GM12878 (cell line): ENCODE measurements around the gene LDLRAP1. TPM values are rescaled to one million over a fixed set of nuclear protein-coding genes. Genes with fewer than 3 reads are reported as not detected.

Source experiments
- ATAC-seq: fragments of 200-7000 bp; cut with Tn5 transposase; 3 replicates; pipeline ENCODE4 v1.9.1; 2020; ENCODE audit warnings: mild to moderate bottlenecking, moderate library complexity
- BruUV-seq: library from RNA; stranded (reverse); fragments of 400-500 nt; replicated peaks from 2 replicates; lab custom pipeline; 2021; lab: Mats Ljungman, UMichigan
- CTCF ChIA-PET: fragments of 300-600 bp; sonication (Branson Sonifier 250); formaldehyde crosslinking; extraction: SDS; loops from one replicate; lab custom pipeline; 2021; ENCODE audit warnings: inconsistent platforms; lab: Yijun Ruan, JAX
- POLR2A ChIA-PET: fragments of 350-600 bp; formaldehyde crosslinking; extraction: SDS; loops from one replicate; lab custom pipeline; 2021; ENCODE audit warnings: inconsistent platforms; lab: Charles Lee
- RAD21 ChIA-PET: fragments of 300-600 bp; sonication (Branson Sonifier 250); formaldehyde crosslinking; loops from one replicate; lab custom pipeline; 2023; ENCODE audit warnings: antibody characterized with exemption; ENCODE audit not compliant: unreplicated experiment; lab: Charles Lee
- SMC1A ChIA-PET: fragments of 300-600 bp; sonication (Branson Sonifier 250); formaldehyde crosslinking; loops from one replicate; lab custom pipeline; 2023; ENCODE audit not compliant: unreplicated experiment, uncharacterized antibody; lab: Charles Lee
- DNase-seq: peaks from one replicate; pipeline ENCODE4 v3.0.0-alpha.2; 2011; ENCODE audit warnings: low read depth, low spot score
- FAIRE-seq: peaks from 3 replicates; lab custom pipeline; 2011; peaks lifted over from hg19 to GRCh38; lab: Jason Lieb, UNC
- H2AFZ ChIP-seq: 2 replicates; pipeline ENCODE4 v1.6.0; 2011; ENCODE audit warnings: low read depth, low read length, control low read depth; ENCODE audit not compliant: control insufficient read depth
- H3K27ac ChIP-seq: 2 replicates; pipeline ENCODE4 v1.5.1; 2011; ENCODE audit warnings: control low read depth; ENCODE audit not compliant: control insufficient read depth, insufficient read depth
- H3K27me3 ChIP-seq, 2 experiments: replicated peaks in 1 of 2; 2 replicates each; pipeline versions ENCODE4 v1.6.0 to v1.6.1; 2011; ENCODE audit warnings: low read length in 1 of 2; ENCODE audit not compliant: control insufficient read depth in 2 of 2, insufficient read depth in 2 of 2
- H3K36me3 ChIP-seq, 2 experiments: 2 replicates each; pipeline ENCODE4 v1.5.1; 2011; ENCODE audit warnings: low read length in 1 of 2; ENCODE audit not compliant: control insufficient read depth in 2 of 2, insufficient read depth in 2 of 2
- H3K4me1 ChIP-seq: 2 replicates; pipeline ENCODE4 v1.6.1; 2011; ENCODE audit warnings: mild to moderate bottlenecking, low read length, moderate library complexity, mixed read lengths; ENCODE audit not compliant: control insufficient read depth, insufficient read depth
- H3K4me2 ChIP-seq: 2 replicates; pipeline ENCODE4 v1.6.0; 2011; ENCODE audit warnings: control low read depth; ENCODE audit not compliant: control insufficient read depth, insufficient read depth
- H3K4me3 ChIP-seq: fragments of 200-600 bp; sonication (generic); 2 replicates; pipeline ENCODE4 v1.5.1; 2016
- H3K79me2 ChIP-seq: 2 replicates; pipeline ENCODE4 v1.6.0; 2011; ENCODE audit warnings: low read length; ENCODE audit not compliant: control insufficient read depth, insufficient read depth
- H3K9ac ChIP-seq: 2 replicates; pipeline ENCODE4 v1.8.0; 2011; ENCODE audit warnings: low read length, control low read depth, mixed read lengths; ENCODE audit not compliant: control insufficient read depth, insufficient read depth
- H3K9me3 ChIP-seq: replicated peaks from 3 replicates; pipeline ENCODE4 v1.5.1; 2011; ENCODE audit warnings: mild to moderate bottlenecking, low read length; ENCODE audit not compliant: control insufficient read depth, insufficient read depth
- H4K20me1 ChIP-seq: 2 replicates; pipeline ENCODE4 v1.6.0; 2011; ENCODE audit not compliant: control insufficient read depth, insufficient read depth
- ASH2L ChIP-seq: fragments of 300-600, 200-600 bp; sonication (generic); IDR thresholded peaks from 2 replicates; pipeline ENCODE4 v1.6.1; 2017; ENCODE audit warnings: low read depth, mild to moderate bottlenecking, borderline replicate concordance
- CBX3 ChIP-seq: fragments of 200-600 bp; sonication (generic); IDR thresholded peaks from 2 replicates; pipeline ENCODE4 v1.6.1; 2016; ENCODE audit warnings: low read depth, borderline replicate concordance
- EP300 ChIP-seq, 2 experiments: fragments of 150-350 bp in 1 of 2; IDR thresholded peaks; 2 replicates each; pipeline ENCODE4 v1.6.1; 2011 to 2012; ENCODE audit warnings: low read depth in 2 of 2, low read length in 2 of 2, borderline replicate concordance in 1 of 2, improper control_type of control experiment in 1 of 2, inconsistent platforms in 1 of 2; ENCODE audit not compliant: control insufficient read depth in 1 of 2
- JUNB ChIP-seq: IDR thresholded peaks from 2 replicates; pipeline ENCODE4 v1.6.1; 2016; ENCODE audit warnings: antibody characterized with exemption, mild to moderate bottlenecking
- KDM1A ChIP-seq: fragments of 200-600 bp; sonication (generic); IDR thresholded peaks from 2 replicates; pipeline ENCODE4 v1.6.1; 2016; ENCODE audit warnings: borderline replicate concordance
- KLF5 ChIP-seq: fragments of 450-650 bp; IDR thresholded peaks from 2 replicates; pipeline ENCODE4 v1.6.1; 2014; ENCODE audit warnings: mild to moderate bottlenecking; ENCODE audit not compliant: partially characterized antibody
- MAX ChIP-seq: IDR thresholded peaks from 2 replicates; pipeline ENCODE4 v1.6.1; 2012; ENCODE audit warnings: low read depth, low read length, improper control_type of control experiment
- MEF2B ChIP-seq: fragments of 450-650 bp; IDR thresholded peaks from 2 replicates; pipeline ENCODE4 v1.6.1; 2018; ENCODE audit warnings: mild to moderate bottlenecking, moderate library complexity; ENCODE audit not compliant: partially characterized antibody, poor library complexity, severe bottlenecking
- NFIC ChIP-seq: IDR thresholded peaks from 2 replicates; pipeline ENCODE4 v1.6.1; 2012; ENCODE audit warnings: low read depth, mild to moderate bottlenecking, inconsistent platforms, low read length, moderate library complexity
- PAX5 ChIP-seq: IDR thresholded peaks from 2 replicates; pipeline ENCODE4 v1.6.1; 2011; ENCODE audit warnings: low read depth, low read length, borderline replicate concordance
- POLR2A ChIP-seq: IDR thresholded peaks from 2 replicates; pipeline ENCODE4 v1.6.1; 2011; ENCODE audit warnings: low read depth, mild to moderate bottlenecking, low read length
- SMAD5 ChIP-seq: IDR thresholded peaks from 2 replicates; pipeline ENCODE4 v1.6.1; 2016; ENCODE audit warnings: antibody characterized with exemption, low read depth
- SUPT20H ChIP-seq: IDR thresholded peaks from 2 replicates; pipeline ENCODE4 v1.6.1; 2011; ENCODE audit warnings: low read depth, mild to moderate bottlenecking, low read length, moderate library complexity, borderline replicate concordance; ENCODE audit not compliant: control insufficient read depth
- USF2 ChIP-seq: IDR thresholded peaks from 2 replicates; pipeline ENCODE4 v1.6.1; 2011; ENCODE audit warnings: low read depth, low read length, improper control_type of control experiment, borderline replicate concordance
- YBX1 ChIP-seq: fragments of 450-650 bp; IDR thresholded peaks from 2 replicates; pipeline ENCODE4 v1.6.1; 2016; ENCODE audit warnings: antibody characterized with exemption
- ZNF207 ChIP-seq: fragments of 450-650 bp; IDR thresholded peaks from 2 replicates; pipeline ENCODE4 v1.6.1; 2014; ENCODE audit warnings: antibody characterized with exemption, mild to moderate bottlenecking, borderline replicate concordance
- ZNF217 ChIP-seq: fragments of 450-650 bp; IDR thresholded peaks from 2 replicates; pipeline ENCODE4 v1.6.1; 2017; ENCODE audit warnings: antibody characterized with exemption, mild to moderate bottlenecking
- ZZZ3 ChIP-seq: IDR thresholded peaks from 2 replicates; pipeline ENCODE4 v1.6.1; 2011; ENCODE audit warnings: low read depth; ENCODE audit not compliant: control insufficient read depth, insufficient read length
- WGBS: methylation state at CpG from one replicate; pipeline ENCODE4 v1.1.6; 2016; ENCODE audit warnings: low lambda C conversion rate; ENCODE audit not compliant: insufficient replicate concordance, insufficient coverage; ENCODE audit errors: missing lambda C conversion rate; 5-methylcytosine and 5-hydroxymethylcytosine counted together
- in situ Hi-C: fragments of 300-500 bp; cut with MboI; formaldehyde crosslinking; loops from 9 replicates; pipeline ENCODE4 v1.14.3; 2018; ENCODE audit warnings: mixed read lengths
- intact Hi-C: fragments of 100-400 bp; cut with micrococcal nuclease; formaldehyde crosslinking; loops from one replicate; pipeline ENCODE4 v1.14.2; 2022; ENCODE audit not compliant: unreplicated experiment
- polyA plus RNA-seq, 11 experiments: library from polyadenylated mRNA; depleted of rRNA in 4 of 11; unstranded in 6 of 11; stranded (reverse) in 5 of 11; fragments of >200 nt; fragmentation: Nextera tagmentation in 4 of 11; fragmentation: Illumina TruSeq in 1 of 11; extraction: Ambion mirVana in 4 of 11; extraction: Trizol in 1 of 11; gene quantifications; 1 replicate in 1 of 11; 2 replicates in 10 of 11; pipeline versions ENCODE4 v1.2.1 to v1.2.3, GENCODE V29; 2011 to 2016; ENCODE audit warnings: inconsistent platforms in 2 of 11, missing spikeins in 2 of 11, low read depth in 1 of 11
- total RNA-seq, 4 experiments: library from RNA; depleted of rRNA in 3 of 4; stranded (reverse); fragments of >200 nt in 3 of 4; fragmentation: Illumina TruSeq in 1 of 4; extraction: Trizol in 1 of 4; gene quantifications; 2 replicates each; pipeline versions ENCODE4 v1.2.1 to v1.2.3, GENCODE V29; 2013 to 2021

LDLRAP1 gene
- total and polyA plus RNA-seq, 10 of the 15 experiments (the other 5 are each of a cell fraction or from before 2014, with no cell fraction given): 0.43 to 37.6 (median 22.0) TPM

- no peak for DNase-seq
- POLR2A ChIA-PET: no interaction called here
- Histone ChIP-seq H3K27me3 (no peaks in the 10 kb centered on the region), H4K20me1 (no peaks in the 10 kb centered on the region)
- CTCF ChIA-PET: no interaction called here
- ATAC-seq: no peak
- no peak for TF ChIP-seq KDM1A
- TF ChIP-seq KLF5: no peak
- no peak for TF ChIP-seq PAX5
- TF ChIP-seq MAX: no peak
- TF ChIP-seq CBX3: no peak
- no peak for TF ChIP-seq ZZZ3
- no peak for TF ChIP-seq EP300 (IDR thresholded peaks at IDR 0.05; ENCODE audit: borderline replicate concordance in 1 of 2, control insufficient read depth in 1 of 2, low read depth in 2 of 2, low read length in 2 of 2)
- TF ChIP-seq YBX1: no peak
- TF ChIP-seq POLR2A: no peak
- no peak for TF ChIP-seq USF2
- no peak for TF ChIP-seq SUPT20H
- no peak for TF ChIP-seq ZNF207
- TF ChIP-seq SMAD5: no peak
- no peak for TF ChIP-seq MEF2B
- TF ChIP-seq ZNF217: no peak
- no peak for TF ChIP-seq ASH2L
- no peak for TF ChIP-seq NFIC
- TF ChIP-seq JUNB: no peak
- TF ChIP-seq, all 136 proteins: peak for 0
- intact Hi-C loops: no loop called here
- no peaks in the 10 kb centered on the region for H3K9me3 ChIP-seq
- ChIA-PET SMC1A (interaction anchor here (1.2 kb wide), 1 partner anchor 42 kb away, joined by 4 read pairs; no protein-coding TSS in a partner anchor), RAD21 (no interaction called here)
- no peaks in the 10 kb centered on the region for H3K79me2 ChIP-seq
- in situ Hi-C loops: no loop called here
- no TSS peak for BruUV-seq
- no peak overlapping the region for H2AFZ ChIP-seq
- H3K27ac ChIP-seq: no peak overlapping the region
- peaks cover 18% of the 10 kb centered on the region for H3K4me1 ChIP-seq
- H3K4me2 ChIP-seq: no peak overlapping the region
- 88% methylated on average over 20 of the region's 20 CpGs for WGBS
- FAIRE-seq: no peak
- H3K9ac ChIP-seq: no peak overlapping the region
- H3K36me3 ChIP-seq: peaks cover 0 to 14% of the 10 kb centered on the region in 2 experiments; a peak in 2 of 4 replicates
- H3K4me3 ChIP-seq: no peak overlapping the region
Observed at GRCh38 chr1:25563330-25564215, 20.2 kb downstream of the LDLRAP1 start.
